ENCODE measurements around the gene LRIG1.

The LRIG1 gene

GRCh38 chr3:66353530-66353929 is 147.3 kb downstream of the LRIG1 start:
- no peak for TF ChIP-seq CTCF (IDR thresholded peaks at IDR 0.05; ENCODE audit: borderline replicate concordance, insufficient read depth, low read depth, low read length)
- no peak overlapping the region for H3K4me3 ChIP-seq (ENCODE audit: low read depth, low read length)

DNA sequence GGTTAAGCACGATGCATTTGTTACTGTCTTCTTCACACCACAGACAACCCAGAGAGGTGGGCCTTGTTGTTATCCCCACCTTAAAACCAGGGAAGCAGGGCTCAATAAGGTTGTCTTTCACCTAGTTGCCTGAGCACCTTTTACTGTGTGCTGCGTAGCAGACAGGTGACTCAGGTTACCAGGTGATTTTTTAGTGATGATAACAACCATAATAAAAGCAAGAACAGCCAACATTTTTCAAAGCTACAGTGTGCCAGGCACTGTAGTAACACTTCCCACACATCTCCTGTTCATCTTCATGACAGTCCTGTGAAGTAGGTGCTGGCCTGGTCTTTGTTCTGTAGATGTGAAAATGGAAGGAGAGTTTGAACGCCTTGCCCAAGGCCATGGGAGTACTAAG is 147.8 kb downstream of the LRIG1 start:
- TF ChIP-seq CTCF (IDR thresholded peaks at IDR 0.05; ENCODE audit: borderline replicate concordance, insufficient read depth, low read depth, low read length) = no peak

DNA sequence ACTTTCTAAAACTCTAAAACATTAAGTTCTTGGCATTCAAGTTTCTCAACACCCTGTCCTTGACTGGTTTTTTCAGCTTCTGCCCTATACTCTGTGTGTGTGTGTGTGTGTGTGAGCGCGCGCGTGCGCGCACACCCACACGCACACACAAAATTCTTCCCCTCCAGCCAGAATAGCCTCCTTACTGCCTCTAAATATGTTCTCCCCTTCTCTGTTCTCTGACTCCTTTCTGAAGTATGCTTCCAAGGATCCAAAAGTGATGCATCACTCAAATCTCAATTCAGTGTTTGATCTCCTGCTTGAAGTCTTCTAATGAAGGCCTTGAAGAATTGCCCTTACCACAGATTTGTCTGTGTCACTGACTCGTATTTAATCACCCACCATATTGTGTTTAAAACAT is 150.2 kb downstream of the LRIG1 start:
- TF ChIP-seq CTCF (IDR thresholded peaks at IDR 0.05; ENCODE audit: borderline replicate concordance, insufficient read depth, low read depth, low read length) = no peak

More for the DNA sequence above, 147.8 kb downstream of the LRIG1 start:
- no peak overlapping the region for H3K4me3 ChIP-seq (ENCODE audit: low read depth, low read length)

DNA sequence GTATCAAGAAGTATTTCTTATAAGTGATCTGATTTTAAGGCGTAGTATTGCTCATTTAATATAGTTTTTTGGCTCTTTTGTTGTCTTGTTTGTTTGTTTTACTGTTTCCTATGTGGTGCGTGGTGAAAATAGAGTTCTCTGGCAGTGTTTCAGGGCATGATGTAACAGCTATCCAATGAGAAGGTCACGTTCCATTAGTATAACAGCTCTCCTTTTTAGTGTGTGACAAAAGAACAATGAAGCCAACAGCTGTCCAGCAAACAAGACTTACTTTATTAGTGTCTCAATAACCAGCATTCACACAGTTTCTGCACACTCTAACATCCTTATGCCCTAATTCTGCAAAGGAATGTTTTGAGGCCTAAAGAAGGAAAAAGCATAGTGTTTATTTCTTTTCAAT is 152.1 kb downstream of the LRIG1 start:
- TF ChIP-seq CTCF (IDR thresholded peaks at IDR 0.05; ENCODE audit: borderline replicate concordance, insufficient read depth, low read depth, low read length) = no peak
- no peak overlapping the region for H3K4me3 ChIP-seq (ENCODE audit: low read depth, low read length)

More for the DNA sequence above, 150.2 kb downstream of the LRIG1 start:
- H3K4me3 ChIP-seq (ENCODE audit: low read depth, low read length) = no peak overlapping the region

GRCh38 chr3:66344848-66345578 is 155.8 kb downstream of the LRIG1 start:
- no peak for TF ChIP-seq CTCF (IDR thresholded peaks at IDR 0.05; ENCODE audit: borderline replicate concordance, insufficient read depth, low read depth, low read length)
- H3K4me3 ChIP-seq (ENCODE audit: low read depth, low read length) = no peak overlapping the region

GRCh38 chr3:66344391-66344811 is 156.4 kb downstream of the LRIG1 start:
- H3K4me3 ChIP-seq (ENCODE audit: low read depth, low read length) = no peak overlapping the region
- no peak for TF ChIP-seq CTCF (IDR thresholded peaks at IDR 0.05; ENCODE audit: borderline replicate concordance, insufficient read depth, low read depth, low read length)

- no peak for TF ChIP-seq CTCF (IDR thresholded peaks at IDR 0.05; ENCODE audit: borderline replicate concordance, insufficient read depth, low read depth, low read length)
These were observed 158.0 kb downstream of the LRIG1 start for GRCh38 chr3:66342717-66343356.

More at GRCh38 chr3:66342717-66343356, 158.0 kb downstream of the LRIG1 start:
- H3K4me3 ChIP-seq (ENCODE audit: low read depth, low read length) = no peak overlapping the region

Measured in GM12875 (cell line).